HK-2 (cell line): Measurements from ENCODE around the gene ZNF692.
A peak's percentile ranks its signal among the peaks of the same experiment; 100 is the strongest.

Experiments used
- DNase-seq: peaks from one replicate; pipeline ENCODE4 v3.0.0-alpha.2; 2018; ENCODE audit not compliant: unreplicated experiment

Gene ZNF692

DNA sequence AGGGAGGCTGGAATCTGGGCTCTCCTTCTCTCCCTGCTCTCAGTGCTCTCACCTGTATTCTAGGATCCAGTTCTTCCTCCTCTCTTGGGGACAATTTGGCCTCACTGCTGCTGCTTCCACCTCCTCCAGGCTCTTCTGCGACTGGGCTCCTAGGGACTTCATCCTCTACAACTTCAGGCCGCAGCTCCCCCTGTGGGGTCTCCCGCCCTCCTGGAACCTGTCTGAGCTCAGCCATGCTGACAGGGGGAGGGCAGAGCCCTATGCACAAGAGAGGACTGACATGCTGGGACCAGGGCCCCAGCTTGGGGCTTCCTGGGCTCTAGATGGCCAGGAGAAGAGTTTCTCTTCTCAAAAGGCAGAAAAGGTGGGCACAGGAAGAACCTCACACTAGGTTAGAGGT is 34.2 kb downstream of the ZNF692 start:
- no peak for DNase-seq

DNA sequence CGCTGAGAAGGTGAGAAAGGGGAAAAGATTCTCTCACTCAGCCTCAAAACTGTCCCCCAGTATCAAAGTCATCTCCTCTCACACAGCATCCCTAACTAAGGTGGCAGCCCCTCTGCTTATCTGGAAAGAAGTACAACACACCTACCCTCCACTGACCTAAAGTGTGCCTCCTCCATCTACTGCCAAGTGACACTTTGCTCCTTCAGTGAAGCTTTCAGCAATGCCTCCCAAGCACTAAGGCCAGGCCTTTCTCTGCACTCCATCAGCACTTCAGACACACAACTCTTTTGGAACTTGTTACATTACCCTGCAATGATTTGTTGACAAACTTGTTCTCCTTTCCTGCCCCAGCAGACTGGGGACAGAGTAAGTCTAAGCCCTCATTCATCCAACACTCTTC is 34.6 kb downstream of the ZNF692 start:
- no peak for DNase-seq

DNA sequence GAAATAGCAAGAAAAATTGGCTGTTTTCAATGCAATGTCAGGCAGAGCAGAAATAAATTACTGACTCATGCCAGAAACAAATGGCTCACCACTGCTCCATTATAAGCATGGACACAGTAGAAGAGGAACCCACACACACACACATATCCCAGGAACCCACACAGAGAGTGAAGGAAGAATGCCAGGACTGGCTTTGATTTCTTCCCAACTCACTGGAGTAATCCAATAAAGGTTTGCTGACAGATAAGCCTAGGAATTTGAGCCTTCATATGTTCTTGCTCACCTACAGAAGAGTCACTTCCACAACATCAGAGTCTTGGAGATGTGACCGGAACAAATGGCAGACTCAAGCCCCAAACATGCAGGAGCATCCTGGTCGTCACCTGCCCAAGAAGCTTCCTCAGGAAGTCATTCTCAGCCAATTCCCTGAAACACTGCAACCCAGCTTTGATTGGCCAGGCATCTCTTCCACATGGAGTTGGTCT is 35.3 kb downstream of the ZNF692 start:
- no peak for DNase-seq

DNA sequence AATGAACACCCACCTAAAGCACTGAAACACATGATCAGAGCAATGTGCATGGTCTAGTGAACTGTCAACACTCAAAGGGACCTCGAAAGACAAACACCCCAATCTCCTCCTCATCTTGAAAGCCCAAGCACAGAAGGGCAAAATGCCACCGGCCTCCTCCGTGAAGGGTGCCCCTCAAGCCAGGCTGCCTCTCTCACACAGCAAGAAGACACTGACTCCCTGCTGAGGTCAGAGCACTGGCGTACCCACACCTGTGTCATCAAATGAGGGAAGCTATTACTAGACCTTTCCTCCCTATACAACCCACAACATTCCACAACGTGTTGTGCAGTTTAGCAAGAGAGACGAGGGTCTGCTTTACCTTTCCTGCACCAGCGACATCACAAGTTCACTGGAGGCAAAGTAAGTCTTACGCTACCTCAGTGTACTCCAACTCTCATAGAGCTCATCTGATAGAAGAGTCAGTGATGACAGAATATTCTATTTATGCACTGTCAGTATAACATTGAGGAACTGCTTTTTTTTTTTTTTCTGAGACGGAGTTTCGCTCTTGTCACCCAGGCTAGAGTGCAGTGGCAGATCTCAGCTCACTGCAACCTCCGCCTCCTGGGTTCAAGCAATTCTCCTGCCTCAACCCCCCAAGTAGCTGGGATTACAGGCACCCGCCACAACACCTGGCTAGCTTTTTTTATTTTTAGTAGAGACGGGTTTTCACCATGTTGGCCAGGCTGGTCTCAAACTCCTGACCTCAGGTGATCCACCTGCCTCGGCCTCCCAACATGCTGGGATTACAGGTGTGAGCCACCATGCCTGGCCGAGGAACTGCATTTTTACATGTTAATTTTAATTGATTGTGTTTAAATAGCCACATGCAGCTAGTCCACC is 36.5 kb downstream of the ZNF692 start:
- DNase-seq: no peak

DNA sequence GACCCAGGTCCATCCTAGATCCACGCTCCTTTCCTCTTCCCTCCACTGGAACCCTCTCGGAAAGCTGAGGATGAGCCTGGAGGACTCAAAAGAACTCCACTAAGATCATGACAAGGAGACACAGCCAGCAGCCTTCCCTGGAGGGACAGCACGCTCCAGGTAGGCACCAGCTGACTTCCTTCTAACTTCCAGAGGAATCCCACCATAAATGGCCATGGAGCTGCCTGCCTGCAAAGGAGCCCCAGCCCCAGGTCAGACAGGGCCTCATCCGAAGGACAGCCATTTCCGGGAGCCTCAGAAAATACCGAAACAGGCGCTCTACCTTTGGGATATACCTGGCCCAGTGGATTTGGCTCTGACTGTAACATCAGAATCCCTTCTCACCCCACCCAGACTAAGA is 37.2 kb downstream of the ZNF692 start:
- DNase-seq: no peak

DNA sequence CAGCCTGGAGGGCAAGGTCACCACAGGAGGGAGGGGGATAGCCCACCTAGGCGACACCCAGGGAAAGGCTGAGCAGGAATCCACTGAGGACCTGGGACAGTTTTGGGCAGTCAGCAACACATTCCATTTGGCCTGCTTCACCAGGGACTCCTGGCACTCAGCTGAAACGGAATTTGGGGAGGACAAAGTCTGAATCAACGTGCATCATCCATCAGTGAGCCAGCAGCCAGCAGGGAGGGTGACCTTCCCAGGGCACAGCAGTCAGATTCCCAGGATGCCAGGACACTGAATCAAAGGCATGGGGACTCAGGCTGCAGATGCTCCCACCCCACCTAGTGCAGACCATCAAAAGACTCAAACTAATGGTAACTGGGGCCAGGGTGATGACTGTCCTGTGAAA is 37.8 kb downstream of the ZNF692 start:
- DNase-seq: peak; percentile 89

DNA sequence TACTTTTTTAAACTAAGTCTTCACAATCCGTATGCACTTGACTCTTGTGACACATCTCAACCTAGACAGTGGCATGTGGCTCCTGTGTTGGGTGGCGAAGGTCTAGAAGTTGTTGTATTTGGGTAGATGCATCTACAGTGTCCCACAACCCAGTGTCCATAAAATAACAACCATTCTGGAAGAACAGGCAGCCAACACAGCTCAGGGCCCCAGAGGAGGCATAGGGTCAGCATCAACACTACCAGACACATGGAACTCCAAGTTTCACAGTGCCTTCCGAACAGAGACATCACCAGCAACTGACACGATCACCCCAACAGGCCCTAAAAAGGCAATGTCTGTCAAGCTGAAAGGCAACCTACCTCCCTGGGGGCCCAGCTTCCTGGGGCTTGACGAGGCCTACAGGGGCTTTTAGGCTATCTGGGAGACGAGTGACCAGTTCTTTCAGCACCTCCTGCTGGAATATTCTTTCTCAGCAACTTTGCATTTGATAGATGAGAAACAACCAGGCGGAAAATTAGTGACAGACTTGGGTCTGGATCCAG is 38.8 kb downstream of the ZNF692 start:
- no peak for DNase-seq

DNA sequence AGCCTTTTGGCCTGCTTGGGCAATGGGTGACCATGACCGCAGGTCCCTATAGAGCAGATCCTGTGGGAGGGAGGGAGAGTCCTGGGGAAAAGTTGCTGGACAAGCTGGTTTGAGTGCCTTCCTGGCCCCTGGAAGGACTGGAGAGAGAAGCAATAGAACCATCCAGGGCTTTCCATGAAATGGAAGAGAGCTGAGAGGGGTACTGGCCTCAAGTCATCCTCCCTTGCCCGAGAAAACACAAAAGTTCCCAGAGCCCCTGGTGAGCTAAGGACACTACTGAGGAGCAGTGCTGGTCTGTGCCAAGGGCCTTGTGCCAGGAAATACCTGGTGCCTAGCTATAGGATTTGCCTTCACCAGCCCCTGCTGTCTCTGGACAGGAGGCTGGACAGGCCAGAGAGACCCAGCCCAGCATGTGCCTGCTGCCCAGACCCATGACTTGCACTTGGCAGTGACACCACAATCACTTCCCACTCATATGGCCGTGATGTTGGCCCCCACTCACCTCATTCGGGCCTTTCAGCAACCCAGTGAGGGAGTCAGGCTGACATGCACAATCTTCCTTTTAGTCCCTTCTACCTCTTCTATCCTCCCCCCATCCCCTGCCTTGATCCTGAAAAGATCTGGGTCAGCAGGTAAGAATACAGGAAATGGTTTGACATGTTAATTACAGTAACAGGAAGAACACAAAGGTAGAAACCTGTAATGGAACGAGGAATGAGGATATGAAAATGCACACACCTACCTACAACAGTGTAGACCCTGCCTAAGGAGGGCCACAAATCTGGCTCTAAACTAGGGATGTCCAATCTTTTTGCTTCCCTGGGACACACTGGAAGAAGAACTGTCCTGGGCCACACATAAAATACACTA is 40.1 kb downstream of the ZNF692 start:
- no peak for DNase-seq

DNA sequence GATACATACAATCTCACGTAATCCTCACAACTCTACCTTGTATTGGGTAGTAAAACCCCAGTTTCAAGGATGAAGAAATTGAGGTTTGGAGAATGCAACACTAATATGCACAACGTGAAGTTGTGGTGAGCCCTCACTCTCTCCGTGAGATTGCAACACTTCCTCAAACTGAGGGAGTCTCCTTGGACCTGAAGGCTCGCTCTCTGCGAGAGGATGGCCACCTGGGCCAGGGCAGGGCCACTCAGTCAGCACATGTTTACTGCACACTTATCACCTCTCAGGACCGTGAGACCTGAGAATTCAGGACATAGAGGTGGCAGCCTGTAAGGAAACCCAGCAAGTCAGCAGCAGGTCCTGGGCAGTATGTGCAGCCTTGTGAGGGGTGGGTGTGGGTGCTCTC is 41.8 kb downstream of the ZNF692 start:
- no peak for DNase-seq

DNA sequence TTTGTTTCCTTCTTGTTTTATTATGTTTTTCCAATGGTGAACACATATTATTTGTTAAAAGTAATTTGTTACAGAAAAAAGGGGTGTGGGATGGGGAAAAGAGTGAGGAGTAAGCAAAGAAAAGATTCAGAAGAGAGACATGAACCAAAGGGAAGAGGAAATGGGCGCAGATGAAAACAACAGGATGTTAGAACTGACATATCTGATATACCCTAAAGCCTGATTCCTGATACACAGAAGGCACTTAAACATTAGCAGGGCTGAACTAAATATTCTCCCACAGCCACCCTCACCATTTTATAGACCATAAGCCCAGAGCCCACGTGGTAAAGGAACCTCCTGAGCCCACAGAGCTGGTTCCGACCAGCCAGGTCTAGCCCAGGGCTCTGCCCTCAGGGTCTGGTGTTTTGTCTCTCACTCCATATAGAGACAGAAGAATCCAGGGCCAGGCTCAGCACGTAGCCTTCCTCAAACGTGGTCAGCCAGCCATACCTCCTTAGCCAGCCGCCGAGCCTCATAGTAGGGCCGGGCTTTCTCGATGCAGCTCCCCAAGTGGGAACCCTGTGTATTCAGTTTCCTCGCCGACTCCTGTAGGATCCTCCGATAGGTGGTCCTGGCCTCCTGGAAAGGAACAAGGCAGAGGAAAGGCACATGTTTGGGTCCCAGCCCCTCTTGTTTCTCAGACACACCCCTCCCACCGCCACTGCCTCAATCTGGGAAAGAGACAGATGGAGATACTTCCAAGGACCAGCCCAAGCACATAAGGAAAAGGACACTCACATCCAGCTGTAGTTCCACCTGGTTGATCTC is 42.6 kb downstream of the ZNF692 start:
- no peak for DNase-seq

DNA sequence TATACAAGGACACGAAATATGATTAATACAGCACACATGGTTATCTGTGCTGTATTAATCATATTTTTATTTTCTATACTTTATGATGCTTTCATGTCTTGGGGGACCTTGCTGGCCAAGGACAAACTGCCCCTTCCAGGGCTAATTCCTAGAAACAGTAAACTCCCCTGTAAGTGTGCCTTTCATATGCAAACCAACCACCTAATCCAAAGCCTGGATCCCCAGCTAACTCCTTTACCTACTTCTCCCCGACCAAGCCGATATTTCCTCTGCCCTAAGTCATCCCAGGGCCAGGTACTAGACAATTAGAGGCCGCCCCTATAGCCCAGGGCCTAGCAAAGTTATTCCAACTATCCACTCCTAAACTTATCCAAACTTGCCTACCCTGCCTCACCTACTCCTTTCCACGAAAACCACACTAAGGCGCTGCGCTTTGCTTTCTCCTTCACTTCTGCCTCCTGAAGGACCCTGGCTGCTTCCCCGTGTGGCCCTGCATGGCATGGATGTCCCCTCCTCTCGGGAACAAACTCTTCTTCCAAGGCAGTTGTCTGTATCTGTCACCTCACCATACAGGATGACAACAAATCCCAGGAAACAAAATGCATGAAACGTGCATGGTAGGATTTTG is 43.4 kb downstream of the ZNF692 start:
- no peak for DNase-seq

DNA sequence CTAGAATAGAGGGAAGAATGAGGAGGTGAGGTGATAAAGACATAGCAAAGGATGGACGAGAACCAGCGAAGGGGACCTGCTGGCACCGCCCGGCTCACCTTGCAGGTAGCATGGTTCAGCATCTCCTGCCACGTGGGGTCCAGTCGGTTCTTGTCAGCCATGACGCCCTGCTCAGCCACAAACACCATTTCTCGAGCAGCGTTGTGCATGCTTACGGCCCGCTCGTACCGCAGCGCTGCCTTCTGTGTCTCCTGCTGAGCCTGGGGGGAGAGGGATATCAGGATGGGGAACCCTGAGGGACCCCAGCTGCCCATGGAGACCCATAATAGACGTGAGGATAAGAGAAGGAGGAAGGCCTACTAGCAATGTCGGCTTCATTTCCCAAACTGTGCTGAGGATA is 44.5 kb downstream of the ZNF692 start:
- no peak for DNase-seq

DNA sequence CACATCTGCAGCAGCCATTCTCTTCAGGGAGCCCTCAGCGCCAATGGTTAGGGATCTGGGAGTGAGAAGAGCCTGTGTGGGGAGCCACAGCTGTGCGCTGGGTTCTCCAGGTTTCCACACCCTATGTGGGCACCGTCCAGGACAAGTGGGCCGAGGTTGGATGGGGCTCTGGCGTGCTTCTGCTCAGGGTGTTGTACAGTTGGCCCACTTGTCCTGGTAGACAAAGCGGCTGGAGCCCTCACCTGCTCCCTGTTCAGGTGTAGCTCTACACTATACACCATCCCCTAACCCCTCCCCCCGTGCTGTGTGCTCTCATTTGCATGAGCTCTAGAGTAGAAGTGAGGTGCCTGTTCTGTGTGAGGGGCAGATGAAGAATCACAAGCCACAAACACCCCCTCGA is 45.3 kb downstream of the ZNF692 start:
- no peak for DNase-seq

DNA sequence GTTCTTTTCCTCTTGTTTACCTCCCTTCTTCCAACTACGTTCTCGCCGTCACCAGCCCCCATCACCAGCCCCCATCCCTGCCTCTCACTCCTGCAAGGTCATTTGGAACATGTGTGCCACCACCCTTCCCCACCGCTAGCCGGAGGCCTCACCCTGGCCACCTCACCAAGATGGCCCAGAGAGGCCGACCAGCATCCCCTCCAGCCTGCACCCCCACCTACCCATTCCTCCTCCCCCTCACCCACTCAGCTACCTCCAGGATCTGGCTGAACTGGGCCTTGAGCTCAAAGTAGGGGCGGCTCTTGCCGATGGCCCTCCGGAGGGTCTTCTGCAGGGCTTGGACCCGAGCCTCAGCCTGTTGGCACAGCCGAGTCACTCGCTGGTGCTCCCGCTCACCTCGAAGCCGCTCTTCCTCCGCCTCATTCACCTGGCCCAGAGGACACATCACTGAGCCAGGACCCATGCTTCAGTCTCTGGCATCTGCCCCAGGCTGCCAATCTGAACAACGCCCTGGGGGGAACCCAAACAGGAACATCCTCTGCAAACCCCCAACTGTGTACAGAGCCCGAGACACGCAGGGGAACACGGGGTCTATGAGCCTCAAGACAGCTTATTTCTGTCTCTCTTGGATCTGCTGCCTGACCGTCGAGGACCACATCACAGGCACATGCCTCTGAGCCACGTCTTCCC is 46.0 kb downstream of the ZNF692 start:
- no peak for DNase-seq

DNA sequence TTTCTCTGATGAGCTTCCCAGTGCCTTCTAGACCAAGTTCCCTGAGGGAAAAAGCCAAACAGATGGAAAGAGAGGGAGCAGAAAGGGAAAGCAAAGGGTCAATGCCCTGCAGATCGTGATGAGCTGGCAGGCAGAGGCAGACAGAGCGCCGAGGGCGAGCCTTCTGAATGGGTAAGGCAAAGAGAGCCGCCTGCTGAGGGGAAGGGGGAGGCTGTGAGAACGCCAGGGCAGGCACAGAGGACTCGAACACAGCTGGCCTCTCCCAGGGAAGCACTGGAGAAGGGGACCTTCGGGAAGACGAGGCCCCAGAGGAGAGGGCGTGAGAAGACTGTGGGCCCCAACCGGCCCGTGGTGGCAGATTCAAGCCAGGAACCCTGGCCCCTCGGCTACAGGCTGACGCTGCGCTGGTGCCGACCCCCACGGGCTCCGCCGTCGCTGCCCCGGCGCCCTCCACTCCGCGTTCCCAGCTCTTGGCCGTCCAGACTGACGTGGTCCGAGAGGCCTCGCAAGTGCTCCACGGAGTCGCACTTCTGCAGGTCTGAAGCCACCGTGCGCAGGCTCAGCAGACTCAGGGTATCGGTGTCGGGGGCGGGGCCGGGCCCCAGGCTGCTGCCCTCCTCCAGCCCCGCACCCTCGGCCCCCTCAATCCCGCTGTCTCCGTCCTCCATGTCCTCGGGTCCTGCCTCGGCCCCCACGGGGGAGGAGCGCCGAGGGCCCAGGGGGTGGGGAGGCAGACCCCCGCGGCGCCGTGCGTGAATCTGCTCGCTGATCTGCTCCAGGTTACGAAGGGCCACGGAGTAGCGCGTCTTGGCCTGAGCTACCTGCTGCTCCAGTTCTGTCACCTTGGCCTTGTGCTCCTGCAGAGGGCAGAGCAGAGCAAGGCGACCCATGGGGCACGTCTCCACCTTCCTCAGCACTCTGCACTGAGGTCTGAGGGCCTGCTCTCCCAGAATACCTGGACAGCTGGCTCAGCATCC is 47.1 kb downstream of the ZNF692 start:
- no peak for DNase-seq

DNA sequence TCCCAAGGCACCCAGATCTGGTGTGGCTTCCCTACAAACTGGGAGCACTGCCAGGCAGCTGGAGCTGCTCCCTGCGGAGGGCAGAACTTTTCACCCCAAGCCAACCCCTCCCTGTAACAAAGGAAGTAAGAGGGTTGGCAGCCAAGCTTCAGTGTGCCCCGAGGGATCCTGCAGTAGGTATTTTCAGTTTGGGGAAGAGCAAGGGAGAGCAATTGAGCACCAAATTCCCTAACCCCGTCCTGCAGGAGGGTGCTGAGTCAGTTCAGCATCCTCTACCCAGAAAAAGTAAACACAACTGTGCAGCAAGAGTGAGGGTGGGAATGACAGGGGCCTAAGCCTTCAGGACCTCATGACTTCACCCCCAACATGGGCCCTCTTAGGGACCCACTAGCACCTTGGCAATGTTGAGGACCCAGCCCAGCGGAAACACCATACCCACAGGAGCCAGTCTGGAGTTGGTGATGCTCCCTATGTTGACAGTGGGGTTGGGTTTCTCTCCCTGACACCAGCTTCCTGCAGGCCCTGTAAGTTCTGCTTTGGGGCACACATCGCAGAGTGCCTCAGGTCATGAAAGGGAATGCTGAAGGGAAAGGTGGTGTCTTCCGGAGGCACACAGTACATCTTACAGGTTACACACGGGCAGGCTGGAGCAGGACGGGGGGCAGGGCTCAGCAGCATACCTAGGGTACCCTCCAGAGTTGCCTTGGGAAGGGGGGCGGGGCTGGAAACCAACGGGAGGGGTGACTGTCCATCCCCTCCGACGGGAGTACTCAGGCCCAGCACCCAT is 48.0 kb downstream of the ZNF692 start:
- no peak for DNase-seq

DNA sequence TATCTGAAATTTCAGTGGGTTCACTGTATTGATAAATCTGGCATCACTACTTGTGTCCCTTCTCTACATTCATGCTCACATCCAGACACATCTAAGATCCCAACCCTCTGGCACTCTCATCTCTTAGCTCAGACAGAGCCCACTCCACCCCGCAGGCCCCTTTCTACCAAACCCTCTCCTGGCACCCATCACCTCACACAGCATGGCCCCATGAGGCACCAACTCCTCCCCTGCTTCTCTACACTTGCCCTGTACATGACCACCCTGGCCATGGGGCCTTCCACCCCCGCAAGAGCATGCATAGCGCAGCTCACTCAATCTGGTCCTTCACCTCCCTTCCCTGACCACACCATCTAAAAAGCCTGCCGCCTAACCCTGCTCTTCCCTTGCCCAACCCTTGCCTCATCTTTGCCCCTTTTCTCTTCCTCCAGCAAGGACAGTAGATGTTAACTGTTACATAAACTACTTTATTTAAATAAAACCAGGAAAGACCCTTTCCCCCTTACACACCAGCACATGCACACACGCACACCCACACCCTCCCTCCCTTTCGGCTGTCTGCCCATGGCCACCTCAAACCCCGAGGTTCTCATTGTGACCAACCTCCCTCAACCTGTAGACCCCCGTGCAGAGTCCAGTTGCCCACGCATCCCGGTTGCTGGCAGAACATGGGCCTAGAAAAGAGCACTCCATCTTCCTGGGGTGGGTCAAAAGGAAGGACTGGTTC is 48.7 kb downstream of the ZNF692 start:
- DNase-seq: no peak

DNA sequence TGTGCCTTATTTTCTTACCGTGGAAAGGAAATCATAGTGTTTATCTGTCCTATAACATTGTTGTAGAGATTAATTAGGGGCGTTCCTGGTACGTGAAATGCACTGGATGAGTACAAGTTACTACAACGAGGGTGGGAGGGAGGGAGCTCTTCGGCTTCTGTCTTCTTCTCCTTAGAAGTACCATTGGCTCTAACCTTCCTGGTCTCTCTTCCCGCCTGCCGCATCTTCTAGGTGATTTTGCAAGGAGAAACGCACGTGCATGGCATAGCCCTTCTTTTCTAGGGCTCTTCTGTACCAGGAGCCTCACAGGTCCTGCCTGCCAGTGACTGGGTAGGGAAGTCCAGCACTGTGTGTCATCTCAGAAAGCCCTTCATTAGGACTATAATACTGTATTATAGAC is 50.0 kb downstream of the ZNF692 start:
- no peak for DNase-seq
